ENCODE measurements around the gene ZNF862.

GRCh38 chr7:149854611-149855360 lies 16.6 kb downstream of the ZNF862 start:
- TF ChIP-seq RFX5 (IDR thresholded peaks at IDR 0.05; ENCODE audit: low read depth, low read length) (no peak), CEBPB (IDR thresholded peaks at IDR 0.05; ENCODE audit: borderline replicate concordance in 1 of 2, low read depth in 2 of 2, low read length in 2 of 2) (no peak), GATAD2B (conservative IDR thresholded peaks at IDR 0.05; ENCODE audit: low read depth) (no peak)

All from GM12878 (cell line).